RWPE2 (cell line): ENCODE results near the gene TAPBP.

Source experiments
- ATAC-seq: fragments of 200-7000 bp; cut with Tn5 transposase; 3 replicates; pipeline ENCODE4 v1.9.1; 2021; ENCODE audit warnings: low read depth
- DNase-seq: peaks from one replicate; pipeline ENCODE4 v3.0.0-alpha.2; 2020; ENCODE audit warnings: low spot score
- H3K27ac ChIP-seq: fragments of 450-650 bp; 2 replicates; pipeline ENCODE4 v1.5.1; 2017; ENCODE audit warnings: mild to moderate bottlenecking; ENCODE audit not compliant: poor library complexity, severe bottlenecking
- H3K27me3 ChIP-seq: fragments of 250-450 bp; sonication (Bioruptor Pico); 2 replicates; pipeline ENCODE4 v1.5.1; 2021; ENCODE audit warnings: mild to moderate bottlenecking, moderate library complexity; ENCODE audit not compliant: insufficient read depth, poor library complexity, severe bottlenecking
- H3K36me3 ChIP-seq: fragments of 250-450 bp; sonication (Bioruptor Pico); 2 replicates; pipeline ENCODE4 v1.5.1; 2020; ENCODE audit warnings: low read depth, mild to moderate bottlenecking, moderate library complexity
- H3K4me1 ChIP-seq: fragments of 250-450 bp; sonication (Bioruptor Pico); 2 replicates; pipeline ENCODE4 v1.5.1; 2021; ENCODE audit warnings: mild to moderate bottlenecking, moderate library complexity; ENCODE audit not compliant: insufficient read depth, poor library complexity, severe bottlenecking
- H3K4me3 ChIP-seq: fragments of 250-450 bp; sonication (Bioruptor Pico); 2 replicates; pipeline ENCODE4 v1.5.1; 2021; ENCODE audit warnings: mild to moderate bottlenecking, moderate library complexity; ENCODE audit not compliant: severe bottlenecking
- H3K9me3 ChIP-seq: fragments of 250-450 bp; sonication (Bioruptor Pico); 2 replicates; pipeline ENCODE4 v1.5.1; 2021; ENCODE audit warnings: mild to moderate bottlenecking, moderate library complexity; ENCODE audit not compliant: severe bottlenecking
- TF ChIP-seq, protein P1 (sequence below): fragments of 450-650 bp; IDR thresholded peaks from one replicate; pipeline ENCODE4 v1.5.1; 2017; ENCODE audit warnings: mild to moderate bottlenecking, moderate library complexity; ENCODE audit not compliant: poor library complexity, severe bottlenecking

The TAPBP gene

DNA sequence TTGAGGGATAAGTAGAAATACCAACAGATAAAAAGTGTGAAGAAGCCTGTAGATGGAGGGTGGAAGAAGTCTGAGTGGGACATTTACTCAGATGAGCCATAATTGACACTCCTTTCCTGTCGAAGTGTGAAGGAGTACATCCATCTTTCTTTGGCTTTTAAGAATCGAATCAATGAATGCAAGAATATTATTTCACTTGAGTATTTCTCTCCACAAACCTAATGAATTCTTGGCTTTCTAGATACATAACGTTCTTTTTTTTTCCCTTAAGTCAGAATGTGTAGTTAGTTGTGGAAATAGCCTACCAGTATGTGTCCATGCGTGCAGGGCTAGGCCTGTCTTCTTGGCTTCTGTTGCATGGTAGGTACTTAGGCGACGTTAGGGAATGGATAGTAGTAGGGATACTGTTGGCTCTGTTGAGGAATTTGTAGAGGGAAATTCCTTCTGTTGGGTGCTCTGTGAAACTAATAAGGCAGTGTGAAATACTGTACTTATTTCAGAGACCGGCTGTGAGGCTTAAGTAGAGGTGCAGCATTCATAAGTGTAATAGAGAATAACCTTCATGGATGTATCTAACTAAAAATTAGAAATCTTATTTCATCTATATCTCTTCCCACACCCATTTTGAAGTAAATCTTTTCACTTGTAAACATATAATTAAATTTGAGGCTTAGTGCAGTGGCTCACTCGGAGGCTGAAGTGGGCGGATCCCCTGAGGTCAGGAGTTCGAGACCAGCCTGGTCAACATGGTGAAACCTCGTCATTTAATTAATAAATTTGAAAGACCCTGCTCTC is 40.6 kb downstream of the TAPBP start:
- peak overlapping the region; percentile 61 for H3K4me3 ChIP-seq
- H3K27ac ChIP-seq, result peak overlapping the region; percentile 84
- peaks cover 33% of the 10 kb centered on the region for H3K4me1 ChIP-seq
- peaks cover 60% of the 10 kb centered on the region for H3K36me3 ChIP-seq
- ATAC-seq (no peak), DNase-seq (no peak)
- H3K9me3 ChIP-seq, result no peaks in the 10 kb centered on the region
- no peaks in the 10 kb centered on the region for H3K27me3 ChIP-seq
- TF ChIP-seq, protein P1, sequence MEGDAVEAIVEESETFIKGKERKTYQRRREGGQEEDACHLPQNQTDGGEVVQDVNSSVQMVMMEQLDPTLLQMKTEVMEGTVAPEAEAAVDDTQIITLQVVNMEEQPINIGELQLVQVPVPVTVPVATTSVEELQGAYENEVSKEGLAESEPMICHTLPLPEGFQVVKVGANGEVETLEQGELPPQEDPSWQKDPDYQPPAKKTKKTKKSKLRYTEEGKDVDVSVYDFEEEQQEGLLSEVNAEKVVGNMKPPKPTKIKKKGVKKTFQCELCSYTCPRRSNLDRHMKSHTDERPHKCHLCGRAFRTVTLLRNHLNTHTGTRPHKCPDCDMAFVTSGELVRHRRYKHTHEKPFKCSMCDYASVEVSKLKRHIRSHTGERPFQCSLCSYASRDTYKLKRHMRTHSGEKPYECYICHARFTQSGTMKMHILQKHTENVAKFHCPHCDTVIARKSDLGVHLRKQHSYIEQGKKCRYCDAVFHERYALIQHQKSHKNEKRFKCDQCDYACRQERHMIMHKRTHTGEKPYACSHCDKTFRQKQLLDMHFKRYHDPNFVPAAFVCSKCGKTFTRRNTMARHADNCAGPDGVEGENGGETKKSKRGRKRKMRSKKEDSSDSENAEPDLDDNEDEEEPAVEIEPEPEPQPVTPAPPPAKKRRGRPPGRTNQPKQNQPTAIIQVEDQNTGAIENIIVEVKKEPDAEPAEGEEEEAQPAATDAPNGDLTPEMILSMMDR, result no peak

DNA sequence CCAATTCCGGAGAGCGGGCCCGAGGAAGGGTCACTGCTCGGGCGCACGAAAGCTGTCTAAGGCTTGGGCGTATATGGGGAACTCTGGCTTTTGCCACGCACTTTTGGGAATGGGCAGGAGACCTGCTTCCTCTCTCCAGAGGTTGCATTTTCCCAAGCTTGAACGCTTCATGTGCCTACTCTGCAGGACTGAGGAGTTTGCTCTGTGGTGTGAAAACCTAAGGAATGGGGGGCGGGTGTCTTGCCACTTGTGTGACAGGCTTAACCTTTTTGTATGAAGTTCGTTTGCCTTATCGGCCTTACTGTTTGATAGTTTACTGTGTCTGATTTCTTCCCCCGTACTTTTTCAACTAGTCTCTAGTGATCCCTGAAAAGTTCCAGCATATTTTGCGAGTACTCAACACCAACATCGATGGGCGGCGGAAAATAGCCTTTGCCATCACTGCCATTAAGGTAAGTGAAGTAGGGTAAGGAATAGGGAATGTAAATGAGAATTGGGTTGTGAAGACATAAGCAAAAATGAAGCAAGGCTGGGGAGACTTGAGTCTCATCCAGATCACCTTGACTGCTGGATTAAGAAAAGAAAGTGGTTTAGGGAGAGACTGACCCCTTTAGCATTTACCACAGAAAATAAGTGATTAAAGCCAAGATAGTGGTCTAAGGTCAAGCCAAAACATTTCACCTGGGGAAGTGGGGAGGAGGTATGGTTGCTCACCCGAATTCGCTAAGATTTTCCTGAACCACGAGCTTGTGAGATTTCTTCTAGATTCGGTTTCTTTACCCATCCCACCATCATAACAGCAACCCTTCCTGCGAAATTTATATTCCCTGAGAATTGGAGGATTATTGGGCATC is 41.4 kb downstream of the TAPBP start:
- peak overlapping the region; percentile 84 for H3K27ac ChIP-seq
- TF ChIP-seq, protein P1, result no peak
- peak; percentile 5 for ATAC-seq
- peaks cover 68% of the 10 kb centered on the region for H3K36me3 ChIP-seq
- no peaks in the 10 kb centered on the region for H3K9me3 ChIP-seq
- H3K4me3 ChIP-seq, result peak overlapping the region; percentile 61
- no peaks in the 10 kb centered on the region for H3K27me3 ChIP-seq
- DNase-seq, result no peak
- peaks cover 33% of the 10 kb centered on the region for H3K4me1 ChIP-seq

DNA sequence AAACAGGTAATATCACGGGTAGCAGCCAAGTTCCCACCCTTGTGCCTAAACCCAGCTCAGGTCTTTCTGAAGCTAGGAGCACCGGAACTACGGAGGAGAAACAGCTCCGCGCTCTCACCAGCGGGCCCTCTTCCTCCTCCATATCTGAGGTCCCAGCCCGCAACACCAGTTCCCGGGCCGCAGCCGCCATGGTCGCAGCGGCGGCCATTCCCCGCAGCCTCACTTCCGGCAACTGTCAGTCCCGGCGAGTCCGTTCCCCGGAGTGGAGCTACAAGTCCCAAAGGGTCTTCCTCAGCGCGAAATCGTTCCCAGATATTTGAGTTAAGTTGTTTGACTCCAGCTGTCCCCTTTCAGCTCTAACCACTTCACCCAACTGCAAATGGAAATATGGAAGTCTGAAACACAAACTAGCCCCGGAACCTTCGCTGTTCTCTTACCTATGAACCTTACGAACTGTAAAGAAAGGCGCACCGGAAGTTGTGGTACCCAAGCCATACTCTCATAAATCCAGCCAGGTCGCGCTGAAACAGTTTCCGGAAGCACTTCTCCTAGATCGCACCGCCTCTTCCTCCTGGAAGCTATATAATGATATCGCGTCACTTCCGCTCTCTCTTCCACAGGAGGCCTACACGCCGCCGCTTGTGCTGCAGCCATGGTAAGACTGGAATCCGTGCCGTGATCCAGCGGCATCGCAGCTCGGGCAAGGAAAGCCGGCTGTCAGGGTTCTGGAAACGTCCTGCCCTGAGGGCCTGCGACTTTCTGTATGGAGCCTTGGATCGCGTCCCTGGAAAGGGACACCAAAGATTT is 42.2 kb downstream of the TAPBP start, which contains the start of the genes RPS18 and VPS52:
Gene RPS18, plus strand, starts transcription at position 608 of the 807 bp plus-strand sequence. Its CDS starts 45 bp downstream, at position 653.
Gene VPS52, minus strand, starts transcription at position 409 of the 807 bp plus-strand sequence. Its CDS starts 201 bp downstream, at position 208.
- peak within 1 kb of the TSS; percentile 84 for H3K27ac ChIP-seq
- no peaks in the 10 kb centered on the region for H3K27me3 ChIP-seq
- H3K9me3 ChIP-seq, result no peaks in the 10 kb centered on the region
- peaks cover 76% of the 10 kb centered on the region for H3K36me3 ChIP-seq
- TF ChIP-seq, protein P1, result no peak
- DNase-seq, result peak; percentile 94
- ATAC-seq, result peak; percentile 76
- H3K4me1 ChIP-seq, result peaks cover 33% of the 10 kb centered on the region
- peak within 1 kb of the TSS; percentile 61 for H3K4me3 ChIP-seq

DNA sequence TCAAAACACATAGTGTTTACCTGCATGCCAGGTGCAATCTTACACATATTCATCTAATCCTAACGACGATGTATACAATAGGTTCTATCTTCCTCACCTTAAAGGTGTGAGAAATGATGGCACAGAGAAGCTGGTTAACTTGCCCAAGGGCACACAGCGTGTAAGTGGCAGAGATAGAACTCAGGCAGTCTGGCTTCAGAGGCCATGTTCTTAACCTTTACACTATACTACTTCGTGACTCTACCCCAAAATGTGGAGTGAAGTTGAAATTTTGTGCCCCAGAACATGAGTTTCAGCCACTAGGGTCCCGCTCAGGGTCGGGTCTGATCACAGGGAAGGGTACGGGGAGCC is 42.8 kb downstream of the TAPBP start:
- TF ChIP-seq, protein P1, result no peak
- DNase-seq (no peak), ATAC-seq (peak; percentile 7)
- H3K27ac ChIP-seq, result peak overlapping the region; percentile 84
- H3K4me3 ChIP-seq, result peak overlapping the region; percentile 61
- H3K27me3 ChIP-seq, result no peaks in the 10 kb centered on the region
- peaks cover 28% of the 10 kb centered on the region for H3K4me1 ChIP-seq
- H3K9me3 ChIP-seq, result no peaks in the 10 kb centered on the region
- H3K36me3 ChIP-seq, result peaks cover 76% of the 10 kb centered on the region
